HG03565 (cell line): ENCODE results near the gene DLG4.

Experiments used
- ATAC-seq: cut with Tn5 transposase; IDR thresholded peaks from one replicate; pipeline ENCODE4 v1.9.1; 2021; ENCODE audit warnings: mild to moderate bottlenecking, moderate library complexity; ENCODE audit not compliant: unreplicated experiment

The DLG4 gene

DNA sequence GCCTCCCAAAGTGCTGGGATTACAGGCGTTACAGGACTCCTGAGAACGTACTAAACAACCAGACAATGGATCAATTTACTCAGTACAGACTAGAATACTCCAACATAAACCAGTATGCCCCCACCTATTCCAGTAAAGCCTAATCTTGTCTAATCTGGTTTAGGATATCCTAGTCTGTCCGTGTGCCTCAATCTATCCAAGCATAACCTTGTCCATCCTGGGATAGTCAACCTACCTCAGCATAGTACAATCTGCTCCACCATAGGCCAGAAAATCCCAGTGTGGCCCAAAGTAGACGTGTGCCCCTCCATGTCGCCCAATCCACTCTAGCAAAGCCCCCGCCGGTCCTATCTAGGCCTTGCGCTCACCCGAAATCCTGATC lies 14.1 kb upstream of the DLG4 start:
- no peak for ATAC-seq

DNA sequence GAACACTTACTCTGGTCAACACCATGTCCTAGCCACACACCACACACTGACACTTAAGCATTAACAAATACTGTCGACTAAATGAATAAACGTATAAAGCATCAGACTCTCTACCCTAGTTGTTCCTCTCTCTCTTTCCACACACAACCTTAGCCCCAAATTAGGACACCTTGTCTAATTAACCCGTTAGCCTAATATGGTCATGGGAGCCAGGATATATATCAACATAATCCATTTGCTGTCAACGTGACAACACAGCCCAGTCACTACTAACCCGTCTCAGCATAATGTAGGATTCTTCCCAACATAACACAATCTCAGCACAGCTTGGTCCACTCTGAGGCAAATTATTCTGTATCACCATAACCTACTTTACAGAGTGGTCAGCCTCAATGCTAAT lies 12.5 kb upstream of the DLG4 start:
- ATAC-seq, result no peak

DNA sequence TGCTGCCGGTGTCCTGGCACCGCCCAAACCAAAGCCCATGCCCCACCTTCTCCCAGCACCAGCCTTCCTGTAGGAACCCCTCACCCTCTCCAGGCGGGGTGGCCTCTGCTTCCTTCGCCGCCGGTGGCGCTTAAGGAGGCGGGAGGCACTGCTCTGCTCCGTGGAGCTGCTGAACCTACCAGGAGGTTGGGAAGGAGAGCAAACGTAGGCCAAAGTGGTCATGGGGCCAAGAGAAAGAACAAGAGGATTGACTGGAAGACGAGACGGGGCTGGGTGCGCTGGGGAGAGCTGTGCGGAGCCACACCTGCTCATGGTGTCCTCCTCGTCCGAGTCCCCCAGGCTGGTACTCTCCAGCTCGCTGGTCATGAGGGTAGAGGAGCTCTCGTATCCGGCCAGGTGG lies 9.9 kb upstream of the DLG4 start:
- no peak for ATAC-seq

DNA sequence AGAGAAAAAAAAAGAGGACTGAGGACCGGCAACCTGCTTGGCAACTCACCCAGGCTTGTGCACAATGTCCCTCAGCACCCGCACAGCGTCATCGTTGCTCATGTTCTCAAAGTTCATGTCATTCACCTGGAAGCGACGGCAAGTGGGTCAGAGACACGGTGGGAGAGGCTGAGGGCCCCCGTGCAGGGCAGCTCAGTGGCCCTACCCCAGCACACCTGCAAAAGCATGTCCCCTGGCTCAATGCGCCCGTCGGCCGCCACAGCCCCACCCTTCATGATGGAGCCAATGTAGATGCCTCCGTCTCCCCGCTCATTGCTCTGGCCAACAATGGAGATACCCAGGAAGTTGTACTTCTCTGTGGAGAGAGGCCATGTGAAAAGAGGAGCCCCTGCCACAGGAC lies 9.3 kb upstream of the DLG4 start:
- ATAC-seq, result no peak

- ATAC-seq, result no peak
These were observed 7.4 kb upstream of the DLG4 start for GRCh38 chr17:7226721-7227710.

GRCh38 chr17:7225711-7226331 lies 6.2 kb upstream of the DLG4 start:
- no peak for ATAC-seq

- no peak for ATAC-seq
These were observed 5.0 kb upstream of the DLG4 start for GRCh38 chr17:7224661-7225111.

GRCh38 chr17:7224110-7224509 lies 4.5 kb upstream of the DLG4 start:
- ATAC-seq, result no peak

DNA sequence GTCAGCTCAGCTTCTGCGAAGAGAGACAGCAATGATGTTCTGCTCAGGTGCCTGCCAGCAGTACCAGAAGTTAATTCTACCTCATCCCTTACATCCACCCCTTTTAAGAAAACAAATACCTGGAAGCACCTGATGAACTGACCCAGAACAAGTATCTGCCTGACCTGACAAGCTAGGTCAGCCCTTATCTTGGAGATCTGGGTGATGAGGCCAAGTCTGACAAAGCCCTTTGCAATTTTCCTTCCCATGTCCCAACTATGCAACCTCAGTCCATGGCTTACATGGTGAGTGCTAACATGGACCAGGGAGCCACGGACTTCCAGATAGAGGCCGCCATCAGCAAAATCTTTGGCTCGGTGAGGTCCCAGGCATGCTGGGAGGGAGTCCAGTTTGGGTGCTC lies 3.7 kb upstream of the DLG4 start:
- no peak for ATAC-seq

DNA sequence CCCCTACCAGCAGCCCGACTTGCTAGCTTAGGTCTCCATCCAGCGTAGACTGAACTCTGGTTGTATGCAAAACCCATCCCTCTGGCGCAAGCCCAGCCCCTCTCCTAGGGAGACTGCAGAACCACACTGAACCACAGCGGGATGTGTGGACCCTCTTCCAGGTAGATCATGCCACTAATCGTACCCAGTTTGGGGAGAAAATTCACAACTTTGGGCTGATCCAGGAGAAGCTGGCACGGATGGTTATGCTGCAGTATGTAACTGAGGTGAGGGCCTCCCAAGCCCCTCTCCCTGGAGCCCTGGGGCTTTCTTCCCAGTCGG lies 3.3 kb upstream of the DLG4 start:
- ATAC-seq, result no peak

DNA sequence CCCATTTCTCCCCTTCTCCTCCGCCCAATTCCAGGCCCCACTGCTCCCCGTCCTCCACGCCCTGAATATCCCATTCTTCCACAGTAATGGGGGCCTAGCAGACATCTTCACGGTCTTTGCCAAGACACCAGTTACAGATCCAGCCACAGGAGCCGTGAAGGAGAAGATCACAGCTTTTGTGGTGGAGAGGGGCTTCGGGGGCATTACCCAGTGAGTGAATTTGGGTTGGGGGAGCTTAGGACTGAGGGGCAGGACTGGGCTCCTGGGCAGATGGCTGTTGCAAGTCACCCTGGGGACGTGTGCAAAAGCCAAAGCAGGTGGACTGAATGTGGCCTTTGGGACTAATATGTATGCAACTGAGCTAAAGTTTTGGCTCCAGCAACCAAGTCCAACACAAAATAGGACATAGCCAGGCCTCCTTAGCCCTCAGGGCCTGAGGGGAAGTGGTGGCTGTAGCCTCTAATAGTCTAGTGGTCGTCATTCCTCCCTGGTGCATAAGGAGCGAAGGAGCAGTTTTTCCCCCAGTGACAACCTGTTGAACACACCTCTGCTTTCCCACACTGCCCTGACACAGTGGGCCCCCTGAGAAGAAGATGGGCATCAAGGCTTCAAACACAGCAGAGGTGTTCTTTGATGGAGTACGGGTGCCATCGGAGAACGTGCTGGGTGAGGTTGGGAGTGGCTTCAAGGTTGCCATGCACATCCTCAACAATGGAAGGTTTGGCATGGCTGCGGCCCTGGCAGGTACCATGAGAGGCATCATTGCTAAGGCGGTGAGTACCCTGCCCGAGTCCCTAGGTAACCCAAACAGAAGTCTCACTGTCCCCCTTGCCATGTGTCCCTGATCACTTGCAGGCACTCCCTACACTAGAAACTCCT lies 2.7 kb upstream of the DLG4 start:
- no peak for ATAC-seq

- ATAC-seq, result no peak
These were observed 1.8 kb upstream of the DLG4 start for GRCh38 chr17:7221278-7222092.

GRCh38 chr17:7220593-7221277 lies 1.1 kb upstream of the DLG4 start:
- no peak for ATAC-seq

DNA sequence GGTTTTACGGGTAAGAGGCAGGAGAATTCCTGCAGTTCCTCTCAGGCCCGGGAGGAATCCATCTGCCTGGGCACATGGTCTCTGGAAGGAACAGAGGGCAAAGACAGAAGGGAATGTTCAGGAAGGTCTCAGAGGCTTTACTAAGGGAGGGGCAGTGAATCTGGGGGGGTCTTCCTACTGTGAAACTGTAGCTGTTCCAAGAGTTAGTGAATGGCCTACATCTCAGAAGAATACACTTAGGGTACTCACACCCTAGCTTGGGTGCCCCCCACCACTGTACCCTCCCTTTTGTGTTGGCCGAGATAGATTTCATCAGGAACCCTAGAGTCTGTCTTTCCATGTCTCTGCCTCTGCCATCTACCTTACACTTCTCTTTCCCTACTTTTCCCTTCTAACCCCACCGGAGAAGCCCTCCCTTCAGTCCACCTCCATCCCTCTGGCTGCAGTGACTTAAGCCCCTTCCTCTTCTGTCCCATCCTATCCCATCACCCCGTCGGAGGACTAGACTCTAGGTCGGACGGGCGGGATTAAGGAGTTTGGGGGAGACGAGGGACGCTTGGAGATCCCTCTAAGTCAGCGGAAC lies 316 bp downstream of the DLG4 start:
- no peak for ATAC-seq

GRCh38 chr17:7218758-7219157 lies 878 bp downstream of the DLG4 start:
- ATAC-seq, result no peak

DNA sequence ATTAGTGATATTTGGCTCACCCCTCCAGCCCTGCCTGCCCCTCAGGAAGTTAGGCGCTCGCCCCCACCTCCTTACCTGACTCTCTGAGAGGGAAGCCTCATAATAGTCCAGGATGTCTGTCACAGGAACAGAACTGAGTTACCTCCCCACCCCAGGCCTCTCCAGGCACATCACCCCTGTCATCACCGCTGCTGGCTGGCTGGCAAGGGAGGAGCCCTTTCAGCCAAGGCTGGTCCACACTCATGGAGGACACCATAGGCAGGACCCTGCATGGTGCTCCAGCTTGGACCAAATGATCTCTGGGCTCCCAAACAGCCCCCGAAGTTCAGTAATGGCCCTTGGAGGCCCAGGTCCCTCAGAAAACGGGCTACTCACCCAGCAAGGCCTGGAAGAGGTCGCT lies 1.5 kb downstream of the DLG4 start:
- ATAC-seq, result no peak

DNA sequence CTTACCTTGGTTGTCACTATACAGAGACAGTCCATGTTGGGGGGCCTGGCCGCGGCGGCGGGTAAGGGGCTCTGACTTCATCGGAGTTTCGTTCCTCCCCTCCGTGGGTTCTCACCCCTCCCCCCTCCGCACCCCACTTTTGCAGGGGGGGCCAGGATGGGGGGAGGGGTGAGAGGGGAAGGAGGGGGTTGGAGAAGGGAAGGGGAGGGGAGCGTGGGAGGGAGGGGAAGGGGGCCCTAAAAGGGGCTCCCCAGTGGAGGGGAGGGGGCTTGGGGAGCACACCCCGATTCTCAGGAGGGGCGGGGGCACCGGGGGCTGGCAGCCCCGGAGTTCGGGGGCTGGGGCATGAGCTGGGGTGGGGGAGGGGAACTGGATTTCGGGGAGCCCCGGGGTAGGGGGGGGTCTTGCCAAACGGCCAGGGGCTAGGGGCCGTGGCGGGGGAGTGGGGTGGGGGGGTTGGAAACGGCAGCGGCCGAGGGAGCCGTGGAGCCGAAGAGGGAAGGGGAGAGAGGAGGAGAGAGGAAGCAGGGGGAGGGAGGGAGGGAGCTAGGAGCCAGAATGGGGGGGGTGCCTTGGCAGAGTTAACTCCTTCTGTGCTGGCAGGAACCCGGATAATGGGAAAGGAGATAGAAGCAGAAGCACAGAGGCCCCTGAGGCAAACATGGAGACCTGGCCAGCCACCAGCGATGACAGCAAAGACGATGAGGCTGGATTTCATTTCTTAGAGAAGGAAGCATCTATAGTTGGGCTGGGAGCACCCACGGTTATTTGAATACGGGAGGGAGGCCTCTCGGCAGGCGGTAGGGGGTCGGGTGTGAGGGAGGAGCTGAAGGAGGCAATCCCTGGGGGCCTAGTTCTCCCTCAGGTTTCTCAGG lies 2.3 kb downstream of the DLG4 start:
- ATAC-seq, result no peak

- no peak for ATAC-seq
These were observed 3.2 kb downstream of the DLG4 start for GRCh38 chr17:7216242-7217112.
